Cortex of kidney (tissue), 1 donor: ENCODE measurements around the gene IGFBP5.

ENCODE experiments used
- DNase-seq: peaks from one replicate; lab custom pipeline; 2025; lab: John Stamatoyannopoulos, UW

IGFBP5 gene

DNA sequence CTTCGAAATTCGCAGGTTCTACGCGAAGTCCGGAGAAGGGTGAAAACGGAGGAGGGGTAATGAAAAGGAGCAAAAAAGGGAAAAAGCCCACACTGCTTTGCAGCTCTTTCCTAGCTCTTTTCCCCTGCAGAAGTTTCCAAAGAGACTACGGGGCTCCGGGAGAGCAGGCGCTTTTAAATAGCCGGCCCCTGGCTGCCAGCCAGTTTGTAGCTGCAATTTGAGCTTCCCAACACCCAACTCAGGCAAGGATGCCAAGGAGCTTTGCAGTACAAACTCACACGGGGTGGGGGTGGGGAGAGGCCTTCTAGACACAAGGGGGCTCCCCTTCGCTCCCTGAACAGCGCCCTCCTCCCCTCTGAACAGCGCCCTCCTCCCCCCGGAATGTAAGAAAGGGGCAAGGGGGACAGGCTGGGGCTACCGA, at the start of gene IGFBP5:
IGFBP5 (minus strand) TSS at position 149 of the 421 bp plus-strand sequence. CDS start 774 bp downstream, outside the sequence.
- no peak for DNase-seq

DNA sequence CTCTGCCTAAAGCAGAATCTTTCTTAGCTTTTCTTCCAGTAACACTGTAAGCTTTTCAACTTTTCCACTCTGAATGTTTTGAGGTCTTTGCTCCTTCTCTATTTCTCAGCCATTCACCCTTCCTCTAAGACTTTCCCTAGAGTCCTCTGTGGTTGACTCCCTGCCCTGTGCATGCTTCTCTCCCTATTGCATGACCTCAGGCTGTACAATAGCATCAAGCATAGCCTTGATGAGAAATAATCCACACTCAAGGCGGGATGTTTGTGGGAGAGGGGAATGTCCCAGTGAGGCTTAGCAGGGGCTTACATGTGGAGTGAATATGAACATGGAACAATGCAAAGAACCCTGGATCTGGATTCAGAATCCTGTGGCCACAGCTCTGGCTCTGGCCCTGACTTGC, 48.4 kb upstream of the IGFBP5 start:
- no peak for DNase-seq

GRCh38 chr2:216742411-216742810, 47.1 kb upstream of the IGFBP5 start:
- no peak for DNase-seq

- no peak for DNase-seq
These were observed 45.9 kb upstream of the IGFBP5 start for GRCh38 chr2:216741223-216741593.

GRCh38 chr2:216740557-216741222, 45.3 kb upstream of the IGFBP5 start:
- DNase-seq: no peak

- DNase-seq: no peak
These were observed 43.7 kb upstream of the IGFBP5 start for GRCh38 chr2:216739035-216739434.

GRCh38 chr2:216737676-216738075, 42.3 kb upstream of the IGFBP5 start:
- no peak for DNase-seq

- DNase-seq: no peak
These were observed 41.0 kb upstream of the IGFBP5 start for GRCh38 chr2:216736326-216736725.

DNA sequence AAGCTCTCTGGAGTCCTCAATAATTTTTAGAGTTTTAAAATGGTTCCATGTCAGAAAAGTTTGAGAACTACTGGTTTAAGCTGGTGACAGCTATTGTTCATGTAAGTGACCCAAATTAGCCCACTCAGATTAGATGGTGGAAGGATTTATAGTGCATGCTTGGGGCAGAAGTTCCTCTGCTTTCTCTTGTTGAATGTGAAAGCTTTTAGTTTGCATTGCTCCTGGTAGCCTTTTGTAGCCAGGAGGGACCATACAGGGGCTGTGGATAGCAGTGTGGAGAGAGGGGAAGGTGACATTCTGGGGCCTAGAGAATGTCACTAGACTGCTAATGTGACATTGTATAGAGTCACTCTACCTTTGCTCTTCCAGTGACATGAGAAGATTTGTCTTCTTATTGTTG, 40.3 kb upstream of the IGFBP5 start:
- DNase-seq: no peak

DNA sequence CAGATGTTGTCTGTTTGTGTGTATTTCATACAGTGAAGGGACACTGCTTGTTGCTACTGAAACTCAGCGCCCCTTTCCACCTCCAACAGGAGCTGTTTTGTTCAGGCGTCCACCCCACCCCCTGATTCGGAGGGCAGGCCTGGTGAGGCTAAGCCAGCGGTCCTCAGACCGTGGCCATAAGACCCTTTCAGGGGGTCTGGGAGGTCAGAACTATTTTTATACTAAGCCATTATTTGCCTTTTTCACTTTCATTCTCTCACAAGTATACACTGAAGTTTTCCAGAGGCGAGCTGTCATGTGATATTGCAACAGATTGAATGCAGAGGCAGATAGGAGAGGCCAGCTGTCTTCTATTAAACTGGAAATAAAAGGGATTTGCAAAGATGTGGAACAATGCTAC, 39.7 kb upstream of the IGFBP5 start:
- no peak for DNase-seq

DNA sequence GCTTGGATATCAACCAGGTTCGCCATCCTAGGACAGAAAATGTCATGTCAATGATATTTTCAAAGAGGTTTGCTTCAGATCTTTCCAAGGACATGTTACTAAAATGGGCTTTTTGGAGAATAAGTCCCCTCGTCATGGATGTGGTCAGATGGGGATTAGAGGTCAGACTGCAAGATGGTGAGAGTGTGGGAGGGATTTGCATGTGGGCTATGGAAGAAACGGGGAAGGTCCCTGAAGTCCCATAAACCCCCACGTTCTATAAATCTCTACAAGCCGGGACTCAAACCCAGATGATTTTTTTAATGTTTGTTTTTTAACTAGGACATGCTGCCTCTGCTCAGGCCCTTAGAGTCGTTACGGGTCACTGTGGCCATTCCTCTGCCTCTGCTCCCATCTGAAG, 37.7 kb upstream of the IGFBP5 start:
- no peak for DNase-seq

- DNase-seq: no peak
These were observed 37.0 kb upstream of the IGFBP5 start for GRCh38 chr2:216732334-216732733.

GRCh38 chr2:216731465-216731864, 36.1 kb upstream of the IGFBP5 start:
- DNase-seq: no peak

GRCh38 chr2:216730871-216731270, 35.5 kb upstream of the IGFBP5 start:
- no peak for DNase-seq

GRCh38 chr2:216727346-216728122, 32.2 kb upstream of the IGFBP5 start:
- no peak for DNase-seq

GRCh38 chr2:216724190-216724589, 28.8 kb upstream of the IGFBP5 start:
- no peak for DNase-seq

- no peak for DNase-seq
These were observed 25.8 kb upstream of the IGFBP5 start for GRCh38 chr2:216721141-216721540.

DNA sequence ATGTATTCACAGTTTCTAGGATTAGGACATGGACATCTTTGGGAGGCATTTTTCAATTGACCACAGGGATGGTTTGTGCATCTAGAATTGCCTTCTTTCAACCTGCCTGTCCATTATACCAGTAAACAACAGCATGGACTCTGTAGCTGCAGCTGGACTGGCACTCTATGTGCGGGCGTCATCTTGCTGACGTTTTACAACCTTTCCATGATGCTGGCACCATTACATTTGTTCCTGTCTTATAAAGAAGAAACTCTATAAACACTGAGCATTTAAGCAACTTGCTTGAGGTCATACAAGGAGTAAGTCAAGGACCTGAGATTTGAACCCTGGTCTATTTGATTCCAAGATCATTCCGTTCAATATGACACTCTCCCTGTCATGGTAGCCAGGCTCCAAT, 25.4 kb upstream of the IGFBP5 start:
- DNase-seq: no peak

DNA sequence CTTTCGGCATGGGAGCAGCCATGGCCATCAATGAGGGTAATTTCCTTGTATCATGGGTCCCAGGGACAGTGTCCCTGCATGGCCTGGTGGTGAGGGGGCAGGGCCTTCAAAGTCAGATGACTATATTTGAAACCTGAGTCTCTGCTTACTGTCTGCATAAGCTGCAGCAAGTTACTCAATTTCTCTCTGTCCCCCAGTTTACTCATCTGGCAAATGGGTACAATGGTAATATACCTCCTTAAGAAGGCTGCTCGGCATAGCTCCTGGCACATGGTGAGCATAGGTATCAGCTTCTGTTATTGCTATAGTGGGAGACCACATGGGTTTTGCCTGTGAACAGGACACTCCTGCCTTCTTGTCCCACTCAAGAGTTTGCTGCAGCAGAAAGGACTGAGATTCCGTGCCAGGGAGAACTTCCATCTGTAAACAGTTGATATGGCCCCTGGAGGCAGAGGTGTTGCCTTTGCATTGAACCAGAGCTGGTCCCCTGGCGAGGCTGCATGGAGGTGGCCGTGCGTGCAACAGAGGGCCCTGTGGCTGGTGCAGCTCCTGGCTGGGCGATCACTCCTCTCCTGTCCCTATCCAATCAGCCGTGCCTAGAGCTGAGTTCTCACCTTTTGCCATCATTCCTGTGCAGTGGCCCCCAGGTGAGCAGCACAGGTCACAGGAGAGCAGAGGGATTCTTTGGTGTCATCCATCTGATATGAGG, 22.7 kb upstream of the IGFBP5 start:
- no peak for DNase-seq

DNA sequence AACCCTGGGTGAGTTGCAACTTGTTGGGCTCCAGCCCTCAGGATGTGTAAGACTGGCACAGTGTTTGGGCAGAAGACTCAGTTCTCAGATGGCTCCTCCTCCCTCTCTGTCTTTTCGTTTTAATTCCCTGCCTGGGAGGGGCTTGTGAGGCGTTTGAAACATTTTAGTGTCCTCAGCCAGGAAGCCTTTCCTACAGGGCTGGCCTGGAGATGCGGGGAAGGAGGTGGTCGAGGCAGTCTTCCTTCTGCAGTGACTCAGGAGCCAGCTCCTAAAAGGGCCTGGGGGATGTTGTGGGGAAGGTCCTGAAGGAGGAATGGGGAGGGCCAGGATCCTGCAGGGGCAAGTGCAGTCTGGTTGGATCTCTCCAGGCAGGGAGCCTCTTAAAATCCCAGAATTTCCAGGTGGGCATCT, 22.1 kb upstream of the IGFBP5 start:
- DNase-seq: no peak

GRCh38 chr2:216716109-216716508, 20.8 kb upstream of the IGFBP5 start:
- DNase-seq: no peak

DNA sequence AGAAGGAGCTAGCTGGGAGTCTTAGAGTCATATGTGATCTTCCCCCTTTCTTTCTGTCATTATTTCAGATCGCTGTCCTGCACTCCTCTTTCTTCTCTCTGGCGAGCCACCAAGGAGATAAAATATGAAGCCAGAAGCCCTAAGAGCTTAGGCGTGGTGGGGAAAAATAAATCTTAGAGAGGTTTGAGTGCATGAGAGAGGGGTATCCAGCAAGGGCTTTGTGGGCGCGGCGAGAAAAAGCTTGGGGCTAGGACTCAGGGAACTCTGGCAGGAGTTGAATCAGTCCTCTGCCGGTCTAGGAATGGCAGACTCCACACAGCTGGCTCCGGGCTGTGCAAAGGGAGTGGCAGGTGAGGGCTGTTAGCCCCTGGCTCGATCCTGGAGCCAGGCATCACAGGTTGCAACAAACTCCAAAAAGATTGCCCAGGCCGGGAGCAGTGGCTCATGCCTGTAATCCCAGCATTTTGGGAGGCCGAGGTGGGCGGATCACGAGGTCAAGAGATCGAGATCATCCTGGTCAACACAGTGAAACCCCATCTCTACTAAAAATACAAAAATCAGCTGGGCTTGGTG, 20.1 kb upstream of the IGFBP5 start:
- no peak for DNase-seq

DNA sequence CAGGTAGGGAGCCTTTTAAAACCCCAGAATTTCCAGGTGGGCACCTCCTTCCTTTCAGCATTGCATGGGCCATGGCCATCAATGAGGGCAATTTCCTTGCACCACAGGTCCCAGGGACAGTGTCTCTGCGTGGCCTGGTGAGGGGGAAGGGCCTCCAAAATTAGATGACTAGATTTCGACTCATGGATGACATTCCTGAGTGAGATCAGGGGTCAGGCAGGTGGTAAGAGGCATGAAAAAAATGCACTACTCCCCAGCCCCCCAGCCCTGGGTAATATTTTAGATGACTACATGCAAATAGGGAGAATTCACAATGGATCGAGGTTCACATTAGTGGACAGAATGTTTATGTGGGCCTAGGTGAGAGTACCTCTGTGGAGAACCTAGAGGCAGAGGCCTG, 19.0 kb upstream of the IGFBP5 start:
- no peak for DNase-seq
